Measurements from ENCODE around the gene TTI1. TPM values are rescaled to one million over a fixed set of nuclear protein-coding genes. Genes with fewer than 3 reads are reported as not detected.

TTI1 gene
- polyA plus RNA-seq, 3 donors = 6.4 to 9.1 (median 8.8) TPM

DNA sequence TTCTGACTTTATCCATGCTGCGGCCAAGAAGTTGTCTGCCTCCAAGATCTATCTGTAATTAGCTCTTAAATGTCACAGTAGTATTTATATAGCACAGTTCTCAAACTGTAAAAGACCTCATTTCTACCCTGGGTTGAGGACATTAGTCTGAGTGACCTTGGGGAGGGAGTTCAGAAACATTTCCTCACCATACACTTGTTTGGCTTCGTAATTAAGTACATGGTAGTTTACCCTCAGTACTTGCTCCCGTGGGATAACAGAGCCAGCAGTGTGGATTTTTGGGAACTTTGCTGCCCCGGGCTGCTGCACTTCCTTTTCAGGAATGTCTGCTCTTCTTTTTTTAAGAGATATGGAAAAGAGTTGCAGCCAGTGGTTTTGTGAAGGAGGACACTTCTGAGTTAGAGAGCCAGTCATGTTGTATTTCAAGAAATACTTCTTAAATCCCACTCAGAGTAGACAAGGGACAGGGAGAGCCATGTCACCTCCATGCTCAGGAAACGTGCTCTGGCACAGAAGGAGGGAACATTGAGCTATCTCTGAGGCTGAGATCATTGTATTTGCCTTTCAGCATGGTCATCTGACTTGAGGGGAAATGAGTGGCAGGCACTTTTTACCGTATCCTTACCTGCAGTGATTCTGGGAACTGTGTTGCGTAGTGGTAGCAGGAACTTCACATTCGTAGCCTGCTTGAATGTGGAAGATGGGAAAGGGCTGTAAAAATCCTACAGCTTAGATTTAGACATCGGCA lies 33.9 kb upstream of the TTI1 start:
- DNase-seq = no peak
- Histone ChIP-seq H3K9ac (ENCODE audit: insufficient read depth, low read length, poor library complexity, severe bottlenecking) (no peak overlapping the region), H4K20me1 (ENCODE audit: insufficient read depth, low read length) (no peaks in the 10 kb centered on the region), H3K4me1 (ENCODE audit: control insufficient read depth in 1 of 2, insufficient read depth in 2 of 2, low read length in 2 of 2) (no peaks in the 10 kb centered on the region), H3K36me3 (replicated peaks in 1 of 2; ENCODE audit: control insufficient read depth in 1 of 2, insufficient read depth in 2 of 2, low read length in 2 of 2) (peaks cover 93 to 100% of the 10 kb centered on the region in 2 donors), H3K9me3 (replicated peaks in 1 of 2; ENCODE audit: control insufficient read depth in 1 of 2, insufficient read depth in 1 of 2, low read length in 2 of 2) (no peaks in the 10 kb centered on the region), H3K27me3 (ENCODE audit: control insufficient read depth in 2 of 2, insufficient read depth in 2 of 2, low read length in 2 of 2) (no peaks in the 10 kb centered on the region), H3K79me2 (ENCODE audit: insufficient read depth, low read length) (no peaks in the 10 kb centered on the region), H3K4me2 (replicated peaks; ENCODE audit: extremely low read depth, low read length, poor library complexity, severe bottlenecking) (no peak overlapping the region), H2AFZ (ENCODE audit: insufficient read depth, low read depth, low read length, poor library complexity, severe bottlenecking) (no peak overlapping the region), H3K27ac (ENCODE audit: low read depth in 1 of 2, low read length in 2 of 2) (no peak overlapping the region), H3K4me3 (replicated peaks in 1 of 3; ENCODE audit: low read depth in 2 of 3, low read length in 3 of 3) (no peak overlapping the region)
- TF ChIP-seq, protein P1, sequence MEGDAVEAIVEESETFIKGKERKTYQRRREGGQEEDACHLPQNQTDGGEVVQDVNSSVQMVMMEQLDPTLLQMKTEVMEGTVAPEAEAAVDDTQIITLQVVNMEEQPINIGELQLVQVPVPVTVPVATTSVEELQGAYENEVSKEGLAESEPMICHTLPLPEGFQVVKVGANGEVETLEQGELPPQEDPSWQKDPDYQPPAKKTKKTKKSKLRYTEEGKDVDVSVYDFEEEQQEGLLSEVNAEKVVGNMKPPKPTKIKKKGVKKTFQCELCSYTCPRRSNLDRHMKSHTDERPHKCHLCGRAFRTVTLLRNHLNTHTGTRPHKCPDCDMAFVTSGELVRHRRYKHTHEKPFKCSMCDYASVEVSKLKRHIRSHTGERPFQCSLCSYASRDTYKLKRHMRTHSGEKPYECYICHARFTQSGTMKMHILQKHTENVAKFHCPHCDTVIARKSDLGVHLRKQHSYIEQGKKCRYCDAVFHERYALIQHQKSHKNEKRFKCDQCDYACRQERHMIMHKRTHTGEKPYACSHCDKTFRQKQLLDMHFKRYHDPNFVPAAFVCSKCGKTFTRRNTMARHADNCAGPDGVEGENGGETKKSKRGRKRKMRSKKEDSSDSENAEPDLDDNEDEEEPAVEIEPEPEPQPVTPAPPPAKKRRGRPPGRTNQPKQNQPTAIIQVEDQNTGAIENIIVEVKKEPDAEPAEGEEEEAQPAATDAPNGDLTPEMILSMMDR (IDR thresholded peaks at IDR 0.05) = no peak
- H3K27me3 Mint-ChIP-seq (ENCODE audit: low read depth in 3 of 3) = no peaks in the 10 kb centered on the region
- no peak overlapping the region for H3K4me3 Mint-ChIP-seq
- 98% methylated on average over 4 of the region's 9 CpGs for WGBS (ENCODE audit: insufficient coverage)
- no peaks in the 10 kb centered on the region for H3K9me3 Mint-ChIP-seq
- H3K27ac Mint-ChIP-seq = peak overlapping the region in 2 of 7 donors; percentile 29 to 39
- intact Hi-C loops (cut with micrococcal nuclease) = no loop called here
- H3K4me1 Mint-ChIP-seq = no peaks in the 10 kb centered on the region
- H3K36me3 Mint-ChIP-seq = peaks cover 66 to 72% of the 10 kb centered on the region in 2 donors

DNA sequence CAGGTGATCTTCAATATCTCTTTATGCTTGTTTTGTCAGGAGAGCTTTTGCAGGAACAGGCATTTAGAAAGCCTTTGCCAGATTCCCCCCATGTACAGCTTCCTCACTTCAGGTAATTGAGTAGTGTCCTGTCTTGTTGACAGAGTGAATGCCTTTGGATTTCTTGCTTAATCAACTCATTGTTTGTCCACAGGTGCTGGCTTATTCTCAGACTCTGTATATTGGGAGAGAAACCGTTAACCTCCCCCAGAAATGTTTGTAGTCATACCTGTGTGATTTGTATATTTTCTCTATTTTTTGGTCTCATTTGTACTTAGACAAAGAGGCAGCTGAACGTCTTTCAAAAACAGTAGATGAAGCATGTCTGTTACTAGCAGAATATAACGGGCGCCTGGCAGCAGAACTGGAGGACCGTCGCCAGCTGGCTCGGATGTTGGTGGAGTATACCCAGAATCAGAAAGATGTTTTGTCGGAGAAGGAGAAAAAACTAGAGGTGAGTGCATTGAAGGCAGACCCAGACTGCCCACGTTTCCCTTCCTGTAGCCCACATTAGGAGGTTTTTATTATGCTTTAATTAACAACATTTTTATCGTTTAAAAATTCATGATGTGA lies 32.6 kb upstream of the TTI1 start:
- Histone ChIP-seq H3K4me2 (replicated peaks; ENCODE audit: extremely low read depth, low read length, poor library complexity, severe bottlenecking) (no peak overlapping the region), H3K79me2 (ENCODE audit: insufficient read depth, low read length) (no peaks in the 10 kb centered on the region), H3K4me3 (replicated peaks in 1 of 3; ENCODE audit: low read depth in 2 of 3, low read length in 3 of 3) (no peak overlapping the region), H3K9me3 (replicated peaks in 1 of 2; ENCODE audit: control insufficient read depth in 1 of 2, insufficient read depth in 1 of 2, low read length in 2 of 2) (no peaks in the 10 kb centered on the region), H3K36me3 (replicated peaks in 1 of 2; ENCODE audit: control insufficient read depth in 1 of 2, insufficient read depth in 2 of 2, low read length in 2 of 2) (peaks cover 96 to 100% of the 10 kb centered on the region in 2 donors), H3K4me1 (ENCODE audit: control insufficient read depth in 1 of 2, insufficient read depth in 2 of 2, low read length in 2 of 2) (no peaks in the 10 kb centered on the region), H3K27me3 (ENCODE audit: control insufficient read depth in 2 of 2, insufficient read depth in 2 of 2, low read length in 2 of 2) (no peaks in the 10 kb centered on the region), H3K9ac (ENCODE audit: insufficient read depth, low read length, poor library complexity, severe bottlenecking) (no peak overlapping the region), H3K27ac (ENCODE audit: low read depth in 1 of 2, low read length in 2 of 2) (no peak overlapping the region), H4K20me1 (ENCODE audit: insufficient read depth, low read length) (peaks cover 3% of the 10 kb centered on the region), H2AFZ (ENCODE audit: insufficient read depth, low read depth, low read length, poor library complexity, severe bottlenecking) (no peak overlapping the region)
- no peak overlapping the region for H3K27ac Mint-ChIP-seq
- no peak overlapping the region for H3K4me3 Mint-ChIP-seq
- H3K4me1 Mint-ChIP-seq = no peaks in the 10 kb centered on the region
- H3K36me3 Mint-ChIP-seq = peaks cover 53 to 61% of the 10 kb centered on the region in 2 donors
- intact Hi-C loops (cut with micrococcal nuclease) = no loop called here
- no peaks in the 10 kb centered on the region for H3K9me3 Mint-ChIP-seq
- 100% methylated on average over 4 of the region's 10 CpGs for WGBS (ENCODE audit: insufficient coverage)
- TF ChIP-seq, protein P1 (IDR thresholded peaks at IDR 0.05) = no peak
- no peaks in the 10 kb centered on the region for H3K27me3 Mint-ChIP-seq (ENCODE audit: low read depth in 3 of 3)
- DNase-seq = no peak
